WTC11 (cell line): Measurements from ENCODE around the gene CSNK2A1. TPM values are rescaled to one million over a fixed set of nuclear protein-coding genes. Genes with fewer than 3 reads are reported as not detected.

Source experiments
- ATAC-seq: fragments of 200-7000 bp; cut with Tn5 transposase; 2 replicates; pipeline ENCODE4 v1.10.0; 2021; ENCODE audit warnings: mild to moderate bottlenecking, moderate library complexity
- CTCF ChIA-PET: fragments of 300-600 bp; sonication (Branson Sonifier 250); formaldehyde crosslinking; loops from one replicate; lab custom pipeline; 2021; ENCODE audit warnings: antibody characterized with exemption; lab: Charles Lee
- POLR2A ChIA-PET: fragments of 350-600 bp; sonication (Branson Sonifier 250); formaldehyde crosslinking; loops from one replicate; lab custom pipeline; 2021; ENCODE audit warnings: antibody characterized with exemption; lab: Charles Lee
- DNase-seq: peaks from one replicate; pipeline ENCODE4 v3.0.0; 2021; ENCODE audit warnings: low spot score
- H3K27ac Mint-ChIP-seq: 2 replicates; pipeline ENCODE4 v1.8.0; 2021; ENCODE audit warnings: mixed read lengths
- H3K27me3 Mint-ChIP-seq: 2 replicates; pipeline ENCODE4 v1.8.0; 2021; ENCODE audit warnings: low read depth, mild to moderate bottlenecking, moderate library complexity, mixed read lengths
- H3K36me3 Mint-ChIP-seq: 2 replicates; pipeline ENCODE4 v1.8.0; 2021; ENCODE audit warnings: mixed read lengths
- H3K4me1 Mint-ChIP-seq: 2 replicates; pipeline ENCODE4 v1.8.0; 2022; ENCODE audit warnings: mixed read lengths
- H3K4me3 Mint-ChIP-seq: 2 replicates; pipeline ENCODE4 v1.8.0; 2021; ENCODE audit warnings: mild to moderate bottlenecking, moderate library complexity, mixed read lengths
- H3K9me3 Mint-ChIP-seq: 2 replicates; pipeline ENCODE4 v1.8.0; 2021; ENCODE audit warnings: mixed read lengths
- ARID4B ChIP-seq: sonication (generic); formaldehyde crosslinking; IDR thresholded peaks from 2 replicates; pipeline ENCODE4 v1.8.0; 2023; ENCODE audit warnings: missing genetic modification reagents, mild to moderate bottlenecking, borderline replicate concordance
- CBFB ChIP-seq: sonication (generic); formaldehyde crosslinking; IDR thresholded peaks from 2 replicates; pipeline ENCODE4 v1.8.1; 2022; ENCODE audit warnings: mild to moderate bottlenecking, low read depth, missing genetic modification reagents
- CDX4 ChIP-seq: fragments of 250-450 bp; sonication (Bioruptor Pico); IDR thresholded peaks from 2 replicates; pipeline ENCODE4 v1.9.0; 2021; ENCODE audit warnings: moderate library complexity, mild to moderate bottlenecking, inconsistent platforms, borderline replicate concordance
- ESRRA ChIP-seq: sonication (generic); formaldehyde crosslinking; IDR thresholded peaks from 2 replicates; pipeline ENCODE4 v1.8.1; 2022; ENCODE audit warnings: mild to moderate bottlenecking, missing genetic modification reagents, borderline replicate concordance
- GTF2I ChIP-seq: fragments of 250-450 bp; sonication (Bioruptor Pico); conservative IDR thresholded peaks from 2 replicates; pipeline ENCODE4 v1.4.0; 2021; ENCODE audit warnings: mild to moderate bottlenecking
- HMGA2 ChIP-seq: fragments of 250-450 bp; sonication (Bioruptor Pico); IDR thresholded peaks from 2 replicates; pipeline ENCODE4 v1.4.0; 2021; ENCODE audit warnings: mild to moderate bottlenecking, moderate library complexity
- IRF1 ChIP-seq: sonication (generic); formaldehyde crosslinking; IDR thresholded peaks from 2 replicates; pipeline ENCODE4 v1.8.0; 2023; ENCODE audit warnings: missing genetic modification reagents
- IRF2 ChIP-seq: sonication (generic); formaldehyde crosslinking; IDR thresholded peaks from 2 replicates; pipeline ENCODE4 v1.8.0; 2022; ENCODE audit warnings: low read depth, missing genetic modification reagents, borderline replicate concordance
- NFE2L1 ChIP-seq: sonication (generic); formaldehyde crosslinking; IDR thresholded peaks from 2 replicates; pipeline ENCODE4 v1.8.1; 2023; ENCODE audit warnings: missing genetic modification reagents
- PRRX2 ChIP-seq: fragments of 250-450 bp; sonication (Bioruptor Pico); IDR thresholded peaks from 2 replicates; pipeline ENCODE4 v1.8.0; 2021; ENCODE audit warnings: mild to moderate bottlenecking
- USF1 ChIP-seq: sonication (generic); formaldehyde crosslinking; IDR thresholded peaks from 2 replicates; pipeline ENCODE4 v1.8.0; 2022; ENCODE audit warnings: mild to moderate bottlenecking, missing genetic modification reagents
- USF2 ChIP-seq: sonication (generic); formaldehyde crosslinking; IDR thresholded peaks from 2 replicates; pipeline ENCODE4 v1.8.1; 2023; ENCODE audit warnings: mild to moderate bottlenecking, missing genetic modification reagents, moderate library complexity
- ZMAT4 ChIP-seq: fragments of 250-450 bp; sonication (Bioruptor Pico); IDR thresholded peaks from 2 replicates; pipeline ENCODE4 v1.9.0; 2021; ENCODE audit warnings: mild to moderate bottlenecking
- ZNF138 ChIP-seq: sonication (generic); formaldehyde crosslinking; conservative IDR thresholded peaks from 2 replicates; pipeline ENCODE4 v1.8.1; 2022; ENCODE audit warnings: mild to moderate bottlenecking, moderate library complexity, missing genetic modification reagents
- ZNF219 ChIP-seq: sonication (generic); formaldehyde crosslinking; IDR thresholded peaks from 2 replicates; pipeline ENCODE4 v1.8.0; 2023; ENCODE audit warnings: missing genetic modification reagents, mild to moderate bottlenecking, borderline replicate concordance
- ZNF263 ChIP-seq: sonication (generic); formaldehyde crosslinking; IDR thresholded peaks from 2 replicates; pipeline ENCODE4 v1.8.1; 2022; ENCODE audit warnings: low read depth, mild to moderate bottlenecking, moderate library complexity, missing genetic modification reagents
- ZNF317 ChIP-seq: sonication (generic); formaldehyde crosslinking; IDR thresholded peaks from 2 replicates; pipeline ENCODE4 v1.8.1; 2023; ENCODE audit warnings: low read depth, mild to moderate bottlenecking, moderate library complexity, missing genetic modification reagents, borderline replicate concordance
- ZNF532 ChIP-seq: fragments of 250-450 bp; sonication (Bioruptor Pico); IDR thresholded peaks from 2 replicates; pipeline ENCODE4 v1.9.0; 2021; ENCODE audit warnings: mild to moderate bottlenecking, borderline replicate concordance
- total RNA-seq: library from RNA; stranded (reverse); gene quantifications from 3 replicates; pipeline ENCODE4 v1.2.3, GENCODE V29; 2021

CSNK2A1 gene
- total RNA-seq, 1 experiment from 2014 or later = 235 TPM

- Mint-ChIP-seq H3K4me1 (peaks cover 57% of the 10 kb centered on the region), H3K9me3 (no peaks in the 10 kb centered on the region), H3K27me3 (peaks cover 6% of the 10 kb centered on the region; the same call in 1 of the 2 replicates), H3K4me3 (no peak overlapping the region), H3K36me3 (no peaks in the 10 kb centered on the region), H3K27ac (no peak overlapping the region)
- ATAC-seq (no peak), DNase-seq (no peak)
- POLR2A ChIA-PET = interaction anchor here (0.8 kb wide), 1 partner anchor 73 kb away, joined by 3 read pairs; no protein-coding TSS in a partner anchor
- TF ChIP-seq IRF1 (CRISPR knock-in tag) (no peak), GTF2I (CRISPR knock-in tag) (no peak), CBFB (no peak), IRF2 (CRISPR knock-in tag) (no peak), CDX4 (CRISPR knock-in tag) (no peak), ZNF532 (CRISPR knock-in tag) (no peak), ESRRA (CRISPR knock-in tag) (no peak), USF2 (CRISPR knock-in tag) (no peak), USF1 (CRISPR knock-in tag) (no peak), ARID4B (CRISPR knock-in tag) (no peak), PRRX2 (CRISPR knock-in tag) (no peak), NFE2L1 (no peak), ZNF219 (no peak), ZMAT4 (CRISPR knock-in tag) (no peak), HMGA2 (no peak), ZNF317 (CRISPR knock-in tag) (no peak), ZNF263 (CRISPR knock-in tag) (no peak), ZNF138 (CRISPR knock-in tag) (no peak)
- CTCF ChIA-PET = interaction anchor here (1.3 to 5.4 kb wide), 5 partner anchors 11 to 167 kb away, joined by 4 to 46 read pairs (median 22); no protein-coding TSS in a partner anchor
Measured at GRCh38 chr20:572727-573126, 29.1 kb upstream of the CSNK2A1 start.
